Measurements from ENCODE around the gene OSER1.

- TF ChIP-seq, protein P1, sequence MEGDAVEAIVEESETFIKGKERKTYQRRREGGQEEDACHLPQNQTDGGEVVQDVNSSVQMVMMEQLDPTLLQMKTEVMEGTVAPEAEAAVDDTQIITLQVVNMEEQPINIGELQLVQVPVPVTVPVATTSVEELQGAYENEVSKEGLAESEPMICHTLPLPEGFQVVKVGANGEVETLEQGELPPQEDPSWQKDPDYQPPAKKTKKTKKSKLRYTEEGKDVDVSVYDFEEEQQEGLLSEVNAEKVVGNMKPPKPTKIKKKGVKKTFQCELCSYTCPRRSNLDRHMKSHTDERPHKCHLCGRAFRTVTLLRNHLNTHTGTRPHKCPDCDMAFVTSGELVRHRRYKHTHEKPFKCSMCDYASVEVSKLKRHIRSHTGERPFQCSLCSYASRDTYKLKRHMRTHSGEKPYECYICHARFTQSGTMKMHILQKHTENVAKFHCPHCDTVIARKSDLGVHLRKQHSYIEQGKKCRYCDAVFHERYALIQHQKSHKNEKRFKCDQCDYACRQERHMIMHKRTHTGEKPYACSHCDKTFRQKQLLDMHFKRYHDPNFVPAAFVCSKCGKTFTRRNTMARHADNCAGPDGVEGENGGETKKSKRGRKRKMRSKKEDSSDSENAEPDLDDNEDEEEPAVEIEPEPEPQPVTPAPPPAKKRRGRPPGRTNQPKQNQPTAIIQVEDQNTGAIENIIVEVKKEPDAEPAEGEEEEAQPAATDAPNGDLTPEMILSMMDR (IDR thresholded peaks at IDR 0.05) = no peak
- no peak for TF ChIP-seq POLR2A (IDR thresholded peaks at IDR 0.05)
Measured at GRCh38 chr20:44253528-44253927, 43.0 kb upstream of the OSER1 start.

Data from right lobe of liver (tissue), 4 donors.